GM21619 (cell line): ENCODE data around the gene FXYD4.

Experiments used
- ATAC-seq: cut with Tn5 transposase; IDR thresholded peaks from one replicate; pipeline ENCODE4 v1.9.1; 2021; ENCODE audit not compliant: unreplicated experiment

The FXYD4 gene

GRCh38 chr10:43394868-43395267, 23.4 kb downstream of the FXYD4 start:
- no peak for ATAC-seq

GRCh38 chr10:43395571-43396060, 24.2 kb downstream of the FXYD4 start:
- no peak for ATAC-seq

DNA sequence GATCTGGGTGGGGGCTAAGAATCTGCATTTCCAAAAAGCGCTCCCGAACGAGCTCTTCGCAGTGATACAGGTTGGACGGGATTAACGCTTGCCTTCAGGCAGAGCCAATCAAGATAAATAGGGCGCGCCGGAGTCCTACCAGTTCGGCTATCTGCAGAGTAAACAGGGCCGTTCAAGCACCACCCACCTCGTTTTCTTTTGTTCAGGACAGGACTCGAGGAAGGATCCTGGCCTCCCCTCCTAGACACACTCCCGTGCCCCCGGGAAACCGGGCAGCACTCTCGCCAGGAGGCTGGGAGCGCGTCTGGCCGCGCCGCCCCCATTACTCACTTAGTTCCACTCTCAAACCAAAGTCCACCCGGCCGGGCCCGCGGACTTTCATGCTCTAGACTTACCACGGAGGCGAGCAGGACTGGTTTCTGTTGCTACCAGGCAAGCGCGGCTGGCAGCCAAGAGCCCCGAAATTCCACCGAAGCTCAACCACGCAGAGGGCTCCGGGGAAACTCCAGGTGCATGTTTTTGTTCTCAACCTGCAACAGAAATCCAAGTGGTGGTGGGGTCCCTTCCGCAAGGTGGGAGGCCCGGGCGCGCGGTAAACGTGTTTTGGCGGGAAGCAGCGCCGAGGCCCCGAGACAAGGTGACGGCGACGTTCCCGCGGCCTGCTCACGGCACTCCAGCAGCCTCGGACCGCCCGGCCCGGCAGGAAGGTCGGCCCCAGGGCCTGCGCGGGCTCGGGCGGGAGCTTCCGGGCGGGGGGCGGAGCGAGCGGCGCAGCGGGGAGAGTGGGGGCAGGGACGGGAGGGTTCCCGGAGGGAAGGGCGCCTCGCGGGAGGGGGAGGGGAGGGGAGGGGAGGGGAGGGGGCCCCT, 24.9 kb downstream of the FXYD4 start:
- peak; percentile 49 for ATAC-seq

GRCh38 chr10:43396928-43397624, 25.6 kb downstream of the FXYD4 start:
- ATAC-seq, result peak; percentile 84

DNA sequence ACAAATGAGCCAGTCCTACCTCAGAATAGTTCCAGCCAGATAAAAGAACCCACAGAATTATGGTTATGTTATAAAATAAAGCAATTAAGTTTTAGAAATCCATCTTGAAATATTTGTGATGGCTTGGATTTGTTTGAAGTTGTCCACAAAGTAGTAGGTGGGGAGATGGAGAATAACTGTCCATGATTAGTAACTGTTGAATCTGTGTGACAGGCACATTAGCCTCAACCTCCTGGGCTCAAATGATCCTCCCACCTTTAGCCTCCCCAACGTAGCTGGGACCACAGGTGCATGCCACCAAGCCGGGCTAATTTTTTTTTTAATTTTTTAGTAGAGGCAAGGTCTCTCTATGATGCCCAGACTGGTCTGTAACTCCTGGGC, 27.5 kb downstream of the FXYD4 start:
- no peak for ATAC-seq

DNA sequence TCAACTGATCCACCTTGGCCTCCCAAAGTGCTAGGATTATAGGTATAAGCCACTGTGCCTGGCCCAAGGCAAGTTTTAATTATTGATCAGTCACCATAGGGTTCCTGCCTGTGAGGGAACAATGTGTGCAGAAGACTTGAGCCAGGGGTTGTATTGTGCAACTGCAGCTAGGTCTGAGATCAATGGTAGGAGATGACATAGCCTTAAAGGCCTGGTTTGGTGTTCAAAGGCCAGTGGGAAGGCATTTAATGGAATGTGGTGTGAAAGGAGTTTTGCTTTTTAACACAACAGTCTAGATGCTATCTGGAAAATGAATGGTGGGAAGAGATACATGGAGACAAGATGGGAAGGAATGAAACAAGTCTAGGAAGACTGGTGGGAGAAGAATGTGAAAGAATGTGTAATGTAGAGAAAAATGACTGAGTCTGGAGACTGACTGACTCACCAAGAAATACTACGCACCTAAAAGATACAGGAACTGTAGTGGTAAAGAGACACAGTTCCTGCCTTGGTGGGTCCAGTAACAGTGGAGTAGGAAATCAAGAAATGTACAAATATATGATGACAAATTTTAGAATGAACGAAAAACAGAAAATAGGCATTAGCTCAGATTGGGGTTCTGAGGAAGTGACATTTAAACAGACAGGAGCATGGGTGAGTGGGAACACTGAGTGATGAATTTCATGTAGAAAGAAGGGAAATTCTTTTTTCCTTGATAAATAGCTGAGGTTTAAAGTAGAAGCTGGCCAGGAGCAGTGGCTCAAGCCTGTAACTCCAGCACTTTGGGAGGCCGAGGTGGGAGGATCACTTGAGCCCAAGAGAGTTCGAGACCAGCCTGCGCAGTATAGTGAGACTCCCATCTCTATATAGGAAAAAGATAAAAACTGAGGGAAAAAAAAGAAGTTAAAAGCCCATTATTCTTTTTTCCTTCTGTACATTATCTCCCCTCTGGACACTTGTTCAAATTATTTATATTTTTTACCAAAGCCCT, 28.2 kb downstream of the FXYD4 start:
- no peak for ATAC-seq

GRCh38 chr10:43401627-43402026, 30.2 kb downstream of the FXYD4 start:
- ATAC-seq, result no peak

DNA sequence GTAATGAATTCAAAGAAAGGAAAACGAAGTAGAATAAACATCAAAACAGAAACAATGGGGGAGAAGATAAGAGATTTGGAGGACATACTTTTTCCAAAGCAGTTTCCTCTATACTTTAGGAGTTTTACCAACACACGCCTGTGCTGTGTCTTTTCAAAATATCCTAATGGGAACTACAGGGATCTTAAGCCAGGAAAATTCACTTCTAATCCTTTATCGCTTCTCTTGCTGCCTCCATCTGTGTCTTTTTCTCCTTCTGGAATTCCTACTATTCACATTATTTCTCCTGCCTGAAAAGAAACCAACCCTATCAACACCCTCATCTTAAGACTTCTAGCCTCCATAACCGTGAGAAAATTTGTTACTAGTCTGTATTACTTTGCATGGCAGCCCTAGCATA, 30.7 kb downstream of the FXYD4 start:
- no peak for ATAC-seq

DNA sequence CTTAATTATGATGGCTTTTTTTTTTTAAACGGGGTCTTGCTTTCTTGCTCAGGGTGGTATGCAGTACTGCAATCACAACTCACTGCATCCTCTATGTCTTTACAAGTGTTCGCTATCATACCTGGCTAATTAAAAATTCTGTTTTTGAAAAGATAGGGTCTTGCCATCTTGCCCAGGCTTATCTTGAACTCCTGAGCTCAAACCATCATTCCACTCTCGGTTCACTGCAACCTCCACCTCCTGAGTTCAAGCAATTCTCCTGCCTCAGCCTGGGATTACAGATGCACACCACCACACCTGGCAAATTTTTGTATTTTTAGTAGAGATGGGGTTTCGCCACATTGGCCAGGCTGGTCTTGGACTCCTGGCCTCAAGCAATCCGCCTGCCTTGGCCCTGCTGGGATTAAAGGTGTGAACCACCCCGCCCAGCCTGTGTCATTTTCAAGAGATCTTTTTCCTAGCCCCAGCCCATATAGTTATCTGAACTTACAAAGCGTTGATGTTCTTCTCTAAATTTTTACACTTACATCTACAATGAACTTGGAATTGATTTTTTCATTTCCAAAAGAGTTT, 31.5 kb downstream of the FXYD4 start:
- no peak for ATAC-seq

DNA sequence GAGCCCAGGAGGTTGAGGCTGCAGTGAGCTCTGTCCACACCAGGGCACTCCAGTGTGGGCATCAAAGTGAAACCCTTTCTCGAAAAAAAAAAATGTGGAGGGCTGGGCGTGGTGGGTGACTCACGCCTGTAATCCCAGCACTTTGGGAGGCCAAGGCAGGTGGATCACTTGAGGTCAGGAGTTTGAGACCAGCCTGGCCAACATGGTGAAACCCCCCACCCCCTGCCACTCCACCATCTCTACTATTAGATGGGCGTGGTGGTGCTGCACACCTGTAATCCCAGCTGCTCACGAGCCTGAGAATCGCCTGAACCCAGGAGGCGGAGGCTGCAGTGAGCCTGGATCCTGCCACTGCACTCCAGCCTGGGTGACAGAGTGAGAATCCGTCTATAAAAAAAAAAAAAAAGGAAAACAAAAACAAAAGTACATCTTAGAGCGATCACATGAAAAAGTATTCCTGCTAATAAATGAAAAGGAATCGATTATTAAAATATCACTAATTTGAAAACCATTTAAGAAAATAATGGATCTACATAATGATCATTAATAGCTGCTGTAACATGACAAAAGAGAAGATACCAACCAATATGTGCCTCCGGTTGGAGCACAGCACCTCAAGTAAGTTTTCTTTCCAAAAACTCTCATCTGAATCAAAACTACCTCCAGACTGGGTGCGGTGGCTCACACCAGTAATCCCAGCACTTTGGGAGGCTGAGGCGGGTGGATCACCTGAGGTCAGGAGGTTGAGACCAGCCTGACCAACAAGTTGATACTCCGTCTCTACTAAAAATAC, 32.7 kb downstream of the FXYD4 start:
- no peak for ATAC-seq

GRCh38 chr10:43404704-43405084, 33.3 kb downstream of the FXYD4 start:
- ATAC-seq, result no peak

DNA sequence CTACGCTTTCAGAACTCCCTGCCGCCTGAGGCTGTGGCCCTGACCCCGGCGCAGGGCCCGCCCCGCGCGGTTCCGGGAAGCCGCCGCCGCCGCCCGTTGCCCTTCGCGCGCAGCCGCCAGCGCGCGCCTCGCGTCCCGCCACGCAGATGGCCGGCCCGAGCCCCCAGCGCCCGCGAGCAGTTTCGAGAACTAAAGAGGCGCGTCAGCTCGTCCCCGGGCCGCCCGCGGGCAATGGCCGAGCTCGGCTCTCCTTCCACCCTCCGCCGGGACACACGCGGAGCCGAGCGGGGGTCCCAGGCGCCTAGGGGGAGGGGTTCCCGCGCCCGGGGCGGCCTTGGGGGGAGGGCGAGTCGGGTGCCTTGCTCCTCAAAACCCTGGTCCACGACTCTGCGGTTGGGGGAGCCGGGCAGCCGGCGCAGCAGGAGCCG, 35.7 kb downstream of the FXYD4 start:
- ATAC-seq, result no peak

- peak; percentile 46 for ATAC-seq
Measured at GRCh38 chr10:43407576-43408330, 36.3 kb downstream of the FXYD4 start.

DNA sequence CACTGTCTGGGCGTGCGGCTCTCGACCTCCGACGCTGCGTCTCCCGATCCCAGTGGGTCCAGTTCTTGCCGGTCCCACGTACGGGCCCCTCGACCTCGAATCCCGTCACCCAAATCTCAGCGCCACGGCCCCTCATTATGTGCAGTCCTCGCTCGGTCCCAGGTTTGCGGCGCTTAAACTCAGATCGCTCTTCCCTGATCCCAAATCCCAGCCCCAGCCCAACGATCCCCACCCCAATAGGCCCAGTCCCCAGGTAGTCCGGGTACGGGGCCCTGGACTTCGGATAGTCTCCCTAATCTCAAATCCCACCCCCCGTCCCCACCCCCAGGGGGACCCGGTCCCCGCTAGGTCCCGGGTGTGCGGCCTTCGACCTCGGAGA, 36.9 kb downstream of the FXYD4 start:
- ATAC-seq, result no peak

- ATAC-seq, result peak; percentile 58
Measured at GRCh38 chr10:43408710-43409384, 37.4 kb downstream of the FXYD4 start, which contains the start of gene HNRNPF. TSS of gene HNRNPF (minus strand) at chr10:43409186. CDS start at chr10:43387884, 21,302 bp downstream.

DNA sequence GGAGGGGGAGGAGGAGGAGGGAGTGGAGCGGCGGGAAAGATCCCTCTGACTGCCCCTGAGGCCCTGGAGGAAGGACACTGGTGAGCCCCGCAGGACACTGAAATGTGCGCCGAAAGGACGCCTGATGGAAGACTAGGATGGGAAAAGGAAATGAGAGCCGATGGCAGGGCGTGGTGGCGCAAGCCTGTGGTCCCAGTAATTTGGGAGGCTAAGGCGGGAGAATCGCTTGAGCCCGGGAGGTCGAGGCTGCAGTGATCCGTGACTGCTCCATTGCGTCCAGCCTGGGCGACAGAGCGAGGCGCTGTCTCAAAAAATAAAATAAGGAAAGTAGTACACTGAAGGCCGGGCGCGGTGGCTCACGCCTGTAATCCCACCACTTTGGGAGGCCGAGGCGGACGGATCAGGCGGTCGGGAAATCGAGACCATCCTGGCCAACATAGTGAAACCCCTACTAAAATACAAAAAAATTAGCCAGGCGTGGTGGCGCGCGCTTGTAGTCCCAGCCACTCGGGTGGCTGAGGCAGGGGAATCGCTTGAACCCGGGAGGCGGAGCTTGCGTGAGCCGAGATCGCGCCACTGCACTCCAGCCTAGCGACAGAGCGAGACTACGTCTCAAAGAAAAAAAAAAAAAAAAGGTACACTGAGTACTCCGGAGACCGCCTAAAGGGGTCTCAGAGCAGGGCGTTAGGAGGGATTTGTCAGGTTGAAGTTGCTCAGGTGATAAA, 38.1 kb downstream of the FXYD4 start:
- ATAC-seq, result no peak

DNA sequence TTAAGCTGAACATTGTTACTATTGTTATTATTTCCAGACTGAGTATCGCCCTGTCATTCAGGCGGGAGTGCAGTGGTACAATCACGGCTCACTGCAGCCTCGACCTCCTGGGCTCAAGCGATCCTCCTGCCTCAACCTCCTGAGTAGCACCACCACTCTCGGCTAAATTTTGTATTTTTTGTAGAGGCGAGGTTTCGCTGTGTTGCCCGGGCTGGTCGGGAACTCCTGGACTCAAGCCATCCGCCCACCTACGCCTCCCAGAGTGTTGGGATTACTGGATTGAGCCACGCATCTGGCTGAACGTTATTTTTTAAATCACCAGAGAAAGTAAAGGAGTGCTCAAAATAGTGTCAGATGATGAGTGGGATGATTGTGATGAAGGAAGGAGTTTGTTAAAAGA, 38.9 kb downstream of the FXYD4 start:
- ATAC-seq, result no peak

- no peak for ATAC-seq
Measured at GRCh38 chr10:43411536-43411935, 40.1 kb downstream of the FXYD4 start.
